ENCODE results near the gene RBM19.

The RBM19 gene

GRCh38 chr12:113772505-113773030 is 193.6 kb downstream of the RBM19 start:
- H3K27ac ChIP-seq (replicated peaks) = no peak overlapping the region
- DNase-seq (ENCODE audit: low read depth in 1 of 2, low spot score in 1 of 2) = no peak
- TF ChIP-seq REST (IDR thresholded peaks at IDR 0.05; ENCODE audit: insufficient replicate concordance, low read depth) (no peak), SPI1 (IDR thresholded peaks at IDR 0.05; ENCODE audit: borderline replicate concordance, low read depth) (no peak), POLR2AphosphoS5 (IDR thresholded peaks at IDR 0.05; ENCODE audit: low read depth) (no peak), GABPA (IDR thresholded peaks at IDR 0.05; ENCODE audit: low read depth) (no peak), CTCF (IDR thresholded peaks at IDR 0.05; ENCODE audit: insufficient read depth, low read length) (no peak)
- H3K27me3 ChIP-seq (ENCODE audit: insufficient read depth, poor library complexity, severe bottlenecking) = no peaks in the 10 kb centered on the region
- H3K4me3 ChIP-seq (replicated peaks; ENCODE audit: insufficient read depth, low read length) = no peak overlapping the region

- H3K4me3 ChIP-seq (replicated peaks; ENCODE audit: insufficient read depth, low read length) = no peak overlapping the region
- TF ChIP-seq REST (IDR thresholded peaks at IDR 0.05; ENCODE audit: insufficient replicate concordance, low read depth) (no peak), GABPA (IDR thresholded peaks at IDR 0.05; ENCODE audit: low read depth) (no peak), POLR2AphosphoS5 (IDR thresholded peaks at IDR 0.05; ENCODE audit: low read depth) (no peak), SPI1 (IDR thresholded peaks at IDR 0.05; ENCODE audit: borderline replicate concordance, low read depth) (no peak), CTCF (IDR thresholded peaks at IDR 0.05; ENCODE audit: insufficient read depth, low read length) (no peak)
- H3K27ac ChIP-seq (replicated peaks) = no peak overlapping the region
- H3K27me3 ChIP-seq (ENCODE audit: insufficient read depth, poor library complexity, severe bottlenecking) = no peaks in the 10 kb centered on the region
- DNase-seq (ENCODE audit: low read depth in 1 of 2, low spot score in 1 of 2) = no peak
These were observed 195.7 kb downstream of the RBM19 start for GRCh38 chr12:113770389-113770865.

DNA sequence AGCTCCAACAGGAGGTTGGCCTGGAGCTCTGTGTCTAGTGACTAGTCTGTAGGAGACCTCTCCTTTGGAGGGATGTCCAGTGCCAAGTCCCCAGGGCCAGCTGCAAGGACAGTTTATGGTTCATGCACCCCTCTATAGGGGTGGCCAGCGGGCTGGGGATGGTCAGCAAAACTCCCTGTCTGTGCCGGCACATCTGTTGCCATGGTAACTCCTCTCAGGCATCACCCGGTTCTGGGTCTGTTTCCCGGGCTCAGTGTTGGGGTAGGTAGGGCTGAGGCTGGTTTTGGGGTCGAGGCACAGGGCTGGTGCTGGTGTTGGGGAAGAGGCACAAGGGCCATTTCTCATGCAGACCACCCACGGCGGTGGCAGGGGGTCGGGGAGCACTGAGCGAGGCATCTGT is 196.8 kb downstream of the RBM19 start:
- no peak overlapping the region for H3K4me3 ChIP-seq (replicated peaks; ENCODE audit: insufficient read depth, low read length)
- TF ChIP-seq POLR2AphosphoS5 (IDR thresholded peaks at IDR 0.05; ENCODE audit: low read depth) (no peak), CTCF (IDR thresholded peaks at IDR 0.05; ENCODE audit: insufficient read depth, low read length) (no peak), GABPA (IDR thresholded peaks at IDR 0.05; ENCODE audit: low read depth) (no peak), REST (IDR thresholded peaks at IDR 0.05; ENCODE audit: insufficient replicate concordance, low read depth) (no peak), SPI1 (IDR thresholded peaks at IDR 0.05; ENCODE audit: borderline replicate concordance, low read depth) (no peak)
- DNase-seq (ENCODE audit: low read depth in 1 of 2, low spot score in 1 of 2) = no peak
- H3K27ac ChIP-seq (replicated peaks) = no peak overlapping the region
- H3K27me3 ChIP-seq (ENCODE audit: insufficient read depth, poor library complexity, severe bottlenecking) = no peaks in the 10 kb centered on the region

All from HL-60 (cell line).